ENCODE results near the gene MRPL20. TPM values are rescaled to one million over a fixed set of nuclear protein-coding genes. Genes with fewer than 3 reads are reported as not detected.

Gene MRPL20
- polyA plus RNA-seq, 1 donor (not counting 4 experiments of a cell fraction or from before 2014, with no cell fraction given), result 133 TPM

DNA sequence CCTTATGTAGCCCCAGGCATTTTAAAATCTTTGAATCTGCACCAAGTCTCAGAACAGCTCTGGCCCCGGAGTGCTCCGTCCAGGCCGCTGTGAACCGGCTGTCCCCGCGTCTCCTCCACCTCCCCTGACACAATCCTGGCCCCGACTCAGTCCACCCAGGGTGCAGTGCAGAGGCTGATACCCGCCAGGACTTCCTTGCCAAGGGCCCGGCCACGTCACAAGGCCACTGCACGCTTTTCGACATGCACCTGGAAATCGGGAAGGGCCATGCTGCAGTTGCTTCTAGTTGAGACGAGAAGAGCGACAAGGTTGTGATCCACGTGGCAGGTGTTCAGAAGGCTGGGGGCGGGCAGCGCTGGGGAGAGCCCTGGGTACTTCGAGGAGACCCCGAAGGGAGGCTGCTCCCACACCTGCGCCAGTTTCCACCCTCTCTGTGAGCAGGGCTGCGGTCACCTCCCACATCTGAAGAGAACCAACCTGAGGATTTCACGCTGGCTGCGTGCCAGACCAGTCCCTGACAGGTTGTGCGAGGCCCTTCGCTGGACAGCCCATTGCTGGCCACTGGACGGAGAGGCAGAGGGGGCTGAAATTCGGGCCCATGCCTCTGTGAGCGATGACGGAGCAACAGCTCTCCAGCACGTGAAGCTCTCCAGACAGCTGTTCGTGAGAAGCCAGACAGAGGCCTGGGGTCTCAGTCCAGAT, 35.1 kb upstream of the MRPL20 start:
- Histone ChIP-seq H3K27me3 (ENCODE audit: control insufficient read depth, extremely low read depth, insufficient read depth, low read length) (no peaks in the 10 kb centered on the region), H3K9me1 (ENCODE audit: control insufficient read depth, extremely low read depth, insufficient read depth, low read length) (no peaks in the 10 kb centered on the region), H3K27ac (ENCODE audit: control insufficient read depth, insufficient read depth, low read length) (no peak overlapping the region), H3K9me3 (ENCODE audit: control insufficient read depth, low read depth, low read length) (no peaks in the 10 kb centered on the region), H3K36me3 (ENCODE audit: control insufficient read depth in 2 of 2, extremely low read depth in 1 of 2, insufficient read depth in 2 of 2, low read length in 2 of 2) (no peaks in the 10 kb centered on the region), H3K9ac (ENCODE audit: control insufficient read depth, extremely low read depth, insufficient read depth, low read length) (no peak overlapping the region), H3K79me2 (ENCODE audit: control insufficient read depth, insufficient read depth, low read length) (no peaks in the 10 kb centered on the region), H3K4me1 (ENCODE audit: control insufficient read depth, extremely low read depth, insufficient read depth, low read length) (no peaks in the 10 kb centered on the region), H2AFZ (ENCODE audit: control insufficient read depth, low read length) (no peak overlapping the region), H3K4me2 (ENCODE audit: control insufficient read depth, extremely low read depth, insufficient read depth, low read depth, low read length) (no peak overlapping the region), H4K20me1 (ENCODE audit: control insufficient read depth, extremely low read depth, insufficient read depth, low read length) (peaks cover 2% of the 10 kb centered on the region), H3K4me3 (ENCODE audit: control insufficient read depth in 2 of 3, extremely low read depth in 1 of 3, insufficient read depth in 2 of 3, low read depth in 1 of 3, low read length in 3 of 3) (no peak overlapping the region)
- dilution Hi-C loops (cut with MboI; ENCODE audit: extremely low pct_ligation_motif_present, low sequenced_read_pairs), result no loop called here
- no peak for DNase-seq (ENCODE audit: low read depth, low spot score)
- no peak for TF ChIP-seq EZH2 (IDR thresholded peaks at IDR 0.05; ENCODE audit: low read length)
- TF ChIP-seq, protein P1, sequence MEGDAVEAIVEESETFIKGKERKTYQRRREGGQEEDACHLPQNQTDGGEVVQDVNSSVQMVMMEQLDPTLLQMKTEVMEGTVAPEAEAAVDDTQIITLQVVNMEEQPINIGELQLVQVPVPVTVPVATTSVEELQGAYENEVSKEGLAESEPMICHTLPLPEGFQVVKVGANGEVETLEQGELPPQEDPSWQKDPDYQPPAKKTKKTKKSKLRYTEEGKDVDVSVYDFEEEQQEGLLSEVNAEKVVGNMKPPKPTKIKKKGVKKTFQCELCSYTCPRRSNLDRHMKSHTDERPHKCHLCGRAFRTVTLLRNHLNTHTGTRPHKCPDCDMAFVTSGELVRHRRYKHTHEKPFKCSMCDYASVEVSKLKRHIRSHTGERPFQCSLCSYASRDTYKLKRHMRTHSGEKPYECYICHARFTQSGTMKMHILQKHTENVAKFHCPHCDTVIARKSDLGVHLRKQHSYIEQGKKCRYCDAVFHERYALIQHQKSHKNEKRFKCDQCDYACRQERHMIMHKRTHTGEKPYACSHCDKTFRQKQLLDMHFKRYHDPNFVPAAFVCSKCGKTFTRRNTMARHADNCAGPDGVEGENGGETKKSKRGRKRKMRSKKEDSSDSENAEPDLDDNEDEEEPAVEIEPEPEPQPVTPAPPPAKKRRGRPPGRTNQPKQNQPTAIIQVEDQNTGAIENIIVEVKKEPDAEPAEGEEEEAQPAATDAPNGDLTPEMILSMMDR (optimal IDR thresholded peaks at IDR 0.05 in 1 of 3, IDR thresholded peaks at IDR 0.05 in 1 of 3, conservative IDR thresholded peaks at IDR 0.05 in 1 of 3; ENCODE audit: extremely low read depth in 1 of 3, insufficient read depth in 2 of 3, low read length in 3 of 3), result no peak
- no peak for FAIRE-seq

DNA sequence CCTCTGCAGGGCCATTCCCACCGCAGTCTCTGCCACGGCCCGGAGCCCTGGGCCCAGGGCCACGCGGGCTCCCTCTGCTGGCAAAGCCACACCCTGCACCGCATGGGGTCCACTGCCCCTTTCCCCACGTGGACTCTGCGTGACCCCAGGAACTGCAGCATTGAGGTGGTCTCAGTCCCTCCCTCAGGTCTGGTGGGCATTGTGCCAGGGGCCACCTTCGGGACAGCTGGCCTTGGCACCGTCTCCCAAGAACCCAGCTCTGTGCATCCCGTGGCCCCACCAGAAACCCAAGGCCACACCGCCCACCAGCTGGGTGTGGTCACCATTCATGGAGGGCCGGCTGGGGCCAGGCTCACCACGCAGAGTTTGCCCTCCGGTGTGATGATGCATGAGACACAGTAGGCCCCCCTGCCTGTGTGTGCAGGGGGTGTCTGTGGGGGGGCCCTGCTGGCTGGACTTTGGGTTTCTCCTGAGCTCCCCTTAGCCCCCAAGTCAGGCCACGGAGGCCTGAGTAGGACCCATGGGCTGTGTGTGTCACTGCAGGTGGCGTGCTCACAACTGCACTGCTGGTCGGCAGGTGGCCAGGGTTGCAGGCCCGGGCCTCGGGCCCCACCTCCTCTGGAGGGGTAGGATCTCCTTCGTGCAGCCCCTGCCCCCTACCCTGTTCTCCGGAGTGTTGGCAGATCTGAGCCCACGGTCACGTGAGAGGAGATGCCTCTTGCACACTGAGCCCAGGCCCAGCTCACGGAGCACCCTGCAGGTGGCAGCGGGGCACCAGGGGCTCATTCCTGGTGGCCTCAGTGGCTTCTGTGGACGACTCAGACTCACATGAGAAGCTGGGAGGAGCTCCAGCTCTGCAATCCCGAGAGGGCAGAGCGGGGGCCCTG, 34.2 kb upstream of the MRPL20 start:
- no peak overlapping the region for H3K27ac ChIP-seq (ENCODE audit: control insufficient read depth, insufficient read depth, low read length)

More for the DNA sequence above, 34.2 kb upstream of the MRPL20 start:
- H3K9ac ChIP-seq (ENCODE audit: control insufficient read depth, extremely low read depth, insufficient read depth, low read length), result no peak overlapping the region
- no peaks in the 10 kb centered on the region for H3K9me1 ChIP-seq (ENCODE audit: control insufficient read depth, extremely low read depth, insufficient read depth, low read length)
- TF ChIP-seq, protein P1 (optimal IDR thresholded peaks at IDR 0.05 in 1 of 3, IDR thresholded peaks at IDR 0.05 in 1 of 3, conservative IDR thresholded peaks at IDR 0.05 in 1 of 3; ENCODE audit: extremely low read depth in 1 of 3, insufficient read depth in 2 of 3, low read length in 3 of 3), result peak; percentile 88 to 98 (median 93)
- no peak for TF ChIP-seq EZH2 (IDR thresholded peaks at IDR 0.05; ENCODE audit: low read length)
- no peak overlapping the region for H3K4me2 ChIP-seq (ENCODE audit: control insufficient read depth, extremely low read depth, insufficient read depth, low read depth, low read length)
- H3K36me3 ChIP-seq (ENCODE audit: control insufficient read depth in 2 of 2, extremely low read depth in 1 of 2, insufficient read depth in 2 of 2, low read length in 2 of 2), result no peaks in the 10 kb centered on the region
- peaks cover under 1% of the 10 kb centered on the region for H3K4me1 ChIP-seq (ENCODE audit: control insufficient read depth, extremely low read depth, insufficient read depth, low read length)
- H4K20me1 ChIP-seq (ENCODE audit: control insufficient read depth, extremely low read depth, insufficient read depth, low read length), result peaks cover 2% of the 10 kb centered on the region
- no peak for FAIRE-seq
- H3K79me2 ChIP-seq (ENCODE audit: control insufficient read depth, insufficient read depth, low read length), result no peaks in the 10 kb centered on the region
- H3K4me3 ChIP-seq (ENCODE audit: control insufficient read depth in 2 of 3, extremely low read depth in 1 of 3, insufficient read depth in 2 of 3, low read depth in 1 of 3, low read length in 3 of 3), result no peak overlapping the region
- no peaks in the 10 kb centered on the region for H3K27me3 ChIP-seq (ENCODE audit: control insufficient read depth, extremely low read depth, insufficient read depth, low read length)
- DNase-seq (ENCODE audit: low read depth, low spot score), result no peak
- no peaks in the 10 kb centered on the region for H3K9me3 ChIP-seq (ENCODE audit: control insufficient read depth, low read depth, low read length)
- no peak overlapping the region for H2AFZ ChIP-seq (ENCODE audit: control insufficient read depth, low read length)
- dilution Hi-C loops (cut with MboI; ENCODE audit: extremely low pct_ligation_motif_present, low sequenced_read_pairs), result no loop called here

Data from keratinocyte (primary cell).